Esophagus muscularis mucosa (tissue), 4 donors: ENCODE data around the gene RDH14. TPM values are rescaled to one million over a fixed set of nuclear protein-coding genes. Genes with fewer than 3 reads are reported as not detected.

Experiments
- DNase-seq: peaks from one replicate; pipeline ENCODE4 v3.0.0-alpha.2; 2017; ENCODE audit errors: extremely low spot score
- H3K27ac ChIP-seq, 4 donors: fragments of 200-600 bp; sonication (generic); replicated peaks in 1 of 4; 1 replicate in 3 of 4; 2 replicates in 1 of 4; pipeline ENCODE4 v1.5.1; 2016 to 2019; ENCODE audit warnings: mild to moderate bottlenecking in 1 of 4
- H3K27me3 ChIP-seq, 4 donors: fragments of 200-600 bp; sonication (generic); one replicate each; pipeline versions ENCODE4 v1.5.1 to v1.6.0; 2016 to 2019
- H3K36me3 ChIP-seq, 4 donors: fragments of 200-600 bp; sonication (generic); one replicate each; pipeline ENCODE4 v1.5.1; 2016 to 2019
- H3K4me1 ChIP-seq, 4 donors: fragments of 200-600 bp; sonication (generic); one replicate each; pipeline ENCODE4 v1.5.1; 2016 to 2019
- H3K4me3 ChIP-seq, 4 donors: fragments of 200-600 bp; sonication (generic); 1 replicate in 2 of 4; 2 replicates in 2 of 4; pipeline ENCODE4 v1.5.1; 2016 to 2019; ENCODE audit warnings: mild to moderate bottlenecking in 4 of 4, moderate library complexity in 1 of 4
- H3K9me3 ChIP-seq, 4 donors: fragments of 200-600 bp; sonication (generic); 1 replicate in 3 of 4; 2 replicates in 1 of 4; pipeline ENCODE4 v1.5.1; 2016 to 2019
- EP300 ChIP-seq: sonication (generic); formaldehyde crosslinking; IDR thresholded peaks from one replicate; pipeline ENCODE4 v1.6.1; 2017; ENCODE audit warnings: antibody characterized with exemption
- POLR2A ChIP-seq: fragments of 450-650 bp; IDR thresholded peaks from one replicate; pipeline ENCODE4 v1.6.1; 2017; ENCODE audit warnings: antibody characterized with exemption, moderate library complexity, mild to moderate bottlenecking, low read depth
- POLR2AphosphoS5 ChIP-seq, 2 donors: sonication (generic); formaldehyde crosslinking; IDR thresholded peaks; one replicate each; pipeline ENCODE4 v1.6.1; 2017; ENCODE audit warnings: antibody characterized with exemption in 2 of 2
- WGBS: methylation state at CpG from one replicate; pipeline ENCODE4 v1.1.5; 2018; 5-methylcytosine and 5-hydroxymethylcytosine counted together
- intact Hi-C: fragments of 100-400 bp; cut with DNase I; formaldehyde crosslinking; loops from one replicate; pipeline ENCODE4 v1.15.1; 2023
- total RNA-seq, 4 donors: library from RNA; depleted of rRNA; stranded (reverse); fragments of >200 nt; gene quantifications; one replicate each; pipeline versions ENCODE4 v1.1.0 to v1.2.1, GENCODE V29; 2016
- TF ChIP-seq, protein P1 (sequence below), 3 experiments: fragments of 200-600 bp in 2 of 3; fragments of 450-650 bp in 1 of 3; sonication (generic) in 2 of 3; IDR thresholded peaks; one replicate each; pipeline ENCODE4 v1.5.1; 2017 to 2019; ENCODE audit warnings: antibody characterized with exemption in 3 of 3, mild to moderate bottlenecking in 2 of 3, moderate library complexity in 1 of 3

Gene RDH14
- total RNA-seq, 4 donors from 2014 or later, result 56.9 to 72.2 (median 65.1) TPM

DNA sequence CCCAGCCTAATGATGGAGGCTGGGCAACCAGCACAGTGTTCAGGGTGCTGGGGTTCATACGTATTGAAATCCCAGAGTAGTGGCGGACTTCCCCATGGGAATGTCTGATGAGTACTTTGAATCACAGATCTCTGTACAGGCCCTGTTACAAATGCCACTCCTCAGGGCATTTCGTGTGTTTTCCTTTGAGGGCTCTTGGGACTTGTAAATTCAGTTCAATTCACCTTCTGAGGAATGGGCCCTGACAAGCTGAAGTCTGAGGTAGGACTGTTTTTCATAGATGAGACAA is 288 bp upstream of the RDH14 start:
- Histone ChIP-seq H3K27me3 (no peaks in the 10 kb centered on the region), H3K9me3 (peaks cover 0 to 5% (median 0%) of the 10 kb centered on the region in 4 donors), H3K4me1 (peaks cover 35 to 49% (median 44%) of the 10 kb centered on the region in 4 donors), H3K27ac (peak overlapping the region; percentile 97 to 100 (median 99)), H3K36me3 (peaks cover 0 to 4% (median 0%) of the 10 kb centered on the region in 4 donors), H3K4me3 (peak overlapping the region; percentile 75 to 95 (median 89))
- TF ChIP-seq, protein P1, sequence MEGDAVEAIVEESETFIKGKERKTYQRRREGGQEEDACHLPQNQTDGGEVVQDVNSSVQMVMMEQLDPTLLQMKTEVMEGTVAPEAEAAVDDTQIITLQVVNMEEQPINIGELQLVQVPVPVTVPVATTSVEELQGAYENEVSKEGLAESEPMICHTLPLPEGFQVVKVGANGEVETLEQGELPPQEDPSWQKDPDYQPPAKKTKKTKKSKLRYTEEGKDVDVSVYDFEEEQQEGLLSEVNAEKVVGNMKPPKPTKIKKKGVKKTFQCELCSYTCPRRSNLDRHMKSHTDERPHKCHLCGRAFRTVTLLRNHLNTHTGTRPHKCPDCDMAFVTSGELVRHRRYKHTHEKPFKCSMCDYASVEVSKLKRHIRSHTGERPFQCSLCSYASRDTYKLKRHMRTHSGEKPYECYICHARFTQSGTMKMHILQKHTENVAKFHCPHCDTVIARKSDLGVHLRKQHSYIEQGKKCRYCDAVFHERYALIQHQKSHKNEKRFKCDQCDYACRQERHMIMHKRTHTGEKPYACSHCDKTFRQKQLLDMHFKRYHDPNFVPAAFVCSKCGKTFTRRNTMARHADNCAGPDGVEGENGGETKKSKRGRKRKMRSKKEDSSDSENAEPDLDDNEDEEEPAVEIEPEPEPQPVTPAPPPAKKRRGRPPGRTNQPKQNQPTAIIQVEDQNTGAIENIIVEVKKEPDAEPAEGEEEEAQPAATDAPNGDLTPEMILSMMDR (IDR thresholded peaks at IDR 0.05), result no peak
- TF ChIP-seq EP300, result no peak
- intact Hi-C loops, result loop anchor here (5.0 kb wide), 1 partner anchor 182 kb away; no protein-coding TSS in a partner anchor
- 0% methylated on average over 3 of the region's 3 CpGs for WGBS
- no peak for DNase-seq

DNA sequence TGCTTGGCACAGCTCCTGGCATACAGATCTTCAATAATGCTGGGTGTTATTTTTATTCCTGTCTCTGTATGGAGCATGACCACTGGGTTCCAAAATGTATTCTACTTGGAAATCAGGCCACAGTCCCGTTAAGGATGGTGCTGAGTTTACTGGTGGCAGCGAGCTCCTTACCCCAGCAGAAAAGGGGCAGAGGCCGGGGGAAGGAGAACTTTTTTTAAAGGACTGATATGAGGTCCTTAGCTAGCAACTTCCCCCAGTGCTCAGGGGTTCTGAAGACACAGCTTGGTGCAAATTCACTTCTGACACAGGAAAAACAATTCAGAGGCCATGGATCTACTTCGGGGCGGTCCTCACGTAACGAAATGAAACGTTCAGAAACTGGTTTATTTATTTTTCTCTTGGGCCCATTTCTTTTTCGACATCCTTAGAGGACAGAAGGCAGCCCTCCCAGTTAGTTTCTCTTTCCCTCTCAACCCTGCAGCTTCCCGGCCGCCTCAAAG is 872 bp downstream of the RDH14 start:
- intact Hi-C loops, result loop anchor here (5.0 kb wide), 2 partner anchors 37 to 183 kb away; no protein-coding TSS in a partner anchor
- WGBS, result under 1% methylated on average over 11 of the region's 11 CpGs
- TF ChIP-seq POLR2AphosphoS5 (IDR thresholded peaks at IDR 0.05) (no peak), EP300 (no peak)
- TF ChIP-seq, protein P1 (IDR thresholded peaks at IDR 0.05), result no peak
- Histone ChIP-seq H3K9me3 (peaks cover 0 to 5% (median 0%) of the 10 kb centered on the region in 4 donors), H3K36me3 (peaks cover 0 to 15% (median 7%) of the 10 kb centered on the region in 4 donors), H3K4me3 (peak overlapping the region; percentile 75 to 95 (median 89)), H3K27me3 (no peaks in the 10 kb centered on the region), H3K27ac (peak overlapping the region; percentile 97 to 100 (median 99)), H3K4me1 (peaks cover 35 to 58% (median 47%) of the 10 kb centered on the region in 4 donors)
- no peak for DNase-seq

DNA sequence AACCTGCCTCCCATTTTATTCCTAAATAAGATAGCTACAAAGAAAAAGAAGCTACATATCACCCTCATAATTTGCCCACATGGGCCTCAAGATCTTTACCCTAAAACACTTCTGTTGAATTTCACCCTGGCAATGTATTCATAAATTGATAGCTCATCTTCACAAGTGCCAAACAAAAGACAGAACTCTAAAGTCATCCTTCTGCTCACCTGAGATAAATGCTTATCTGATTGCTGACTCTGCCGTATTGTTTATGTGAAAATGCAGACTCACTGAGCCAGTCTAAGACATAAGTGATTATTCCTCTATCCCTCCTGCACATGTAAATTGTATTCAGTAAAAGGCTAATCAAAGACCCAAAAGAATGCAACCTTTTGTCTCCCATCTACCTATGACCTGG is 2.0 kb downstream of the RDH14 start:
- WGBS, result 67% methylated on average over 1 of the region's 1 CpG
- H3K9me3 ChIP-seq, result no peaks in the 10 kb centered on the region
- H3K27ac ChIP-seq, result peak overlapping the region; percentile 97 to 100 (median 99)
- H3K4me1 ChIP-seq, result peaks cover 35 to 69% (median 58%) of the 10 kb centered on the region in 4 donors
- no peaks in the 10 kb centered on the region for H3K27me3 ChIP-seq
- peak overlapping the region in 3 of 4 donors; percentile 75 to 95 (median 88) for H3K4me3 ChIP-seq
- TF ChIP-seq EP300, result no peak
- no peak for TF ChIP-seq POLR2A
- TF ChIP-seq, protein P1 (IDR thresholded peaks at IDR 0.05), result no peak
- TF ChIP-seq POLR2AphosphoS5 (IDR thresholded peaks at IDR 0.05), result no peak
- no peak for DNase-seq
- peaks cover 0 to 20% (median 10%) of the 10 kb centered on the region in 4 donors for H3K36me3 ChIP-seq
- intact Hi-C loops, result loop anchor here (5.0 kb wide), 1 partner anchor 36 kb away; no protein-coding TSS in a partner anchor

DNA sequence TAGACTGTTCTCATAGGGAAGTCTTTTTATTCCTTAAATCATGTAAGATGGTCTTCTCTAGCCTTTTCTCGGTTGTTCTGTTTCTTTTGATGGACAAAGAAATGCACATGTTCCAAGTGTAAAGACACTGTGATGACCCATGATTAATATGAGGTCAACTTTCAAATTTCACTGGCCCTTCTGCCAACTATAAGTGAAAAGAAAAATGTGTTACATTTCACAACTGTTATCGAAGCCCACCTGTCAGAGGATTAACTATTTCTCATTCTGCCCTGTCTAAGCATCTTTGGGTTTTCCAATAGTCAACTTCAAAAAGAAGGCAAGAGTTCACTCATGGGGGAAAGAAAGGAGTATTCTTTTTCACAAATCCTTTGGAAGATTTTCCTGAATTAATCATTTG is 3.3 kb downstream of the RDH14 start:
- no peak overlapping the region for H3K4me3 ChIP-seq
- TF ChIP-seq, protein P1 (IDR thresholded peaks at IDR 0.05), result no peak
- no peak for TF ChIP-seq EP300
- TF ChIP-seq POLR2A, result no peak
- TF ChIP-seq POLR2AphosphoS5 (IDR thresholded peaks at IDR 0.05), result no peak
- no peak for DNase-seq
- intact Hi-C loops, result loop anchor here (5.0 kb wide), 1 partner anchor 35 kb away; no protein-coding TSS in a partner anchor
- H3K9me3 ChIP-seq, result no peaks in the 10 kb centered on the region
- peaks cover 42 to 83% (median 71%) of the 10 kb centered on the region in 4 donors for H3K4me1 ChIP-seq
- H3K36me3 ChIP-seq, result peaks cover 0 to 20% (median 11%) of the 10 kb centered on the region in 4 donors
- no peaks in the 10 kb centered on the region for H3K27me3 ChIP-seq
- H3K27ac ChIP-seq, result peak overlapping the region in 3 of 4 donors; percentile 97 to 99 (median 99)
- 34% methylated on average over 2 of the region's 2 CpGs for WGBS
